ENCODE results near the gene TIRAP.

DNA sequence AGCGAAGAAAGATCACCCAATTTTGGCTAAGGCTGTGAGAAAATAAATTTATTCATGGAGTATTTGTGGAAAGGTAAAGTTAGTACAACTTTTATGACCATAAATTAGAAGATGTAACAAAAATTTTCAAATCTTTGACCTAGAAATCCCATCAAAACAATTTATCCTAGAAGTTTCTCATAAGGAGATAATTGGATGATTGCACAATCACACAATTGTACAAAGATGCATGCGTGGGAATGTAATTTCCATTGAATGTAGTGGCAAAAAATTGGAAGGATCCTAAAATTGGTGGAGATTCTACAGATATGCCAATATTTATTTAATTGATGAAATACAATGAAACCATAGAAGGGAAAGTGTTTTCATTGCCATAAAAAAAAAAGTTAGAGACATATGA, 25.7 kb upstream of the TIRAP start:
- TF ChIP-seq CEBPB (IDR thresholded peaks at IDR 0.05), result peak; percentile 55; the same call in 1 of the 2 replicates
- TF ChIP-seq, protein P1, sequence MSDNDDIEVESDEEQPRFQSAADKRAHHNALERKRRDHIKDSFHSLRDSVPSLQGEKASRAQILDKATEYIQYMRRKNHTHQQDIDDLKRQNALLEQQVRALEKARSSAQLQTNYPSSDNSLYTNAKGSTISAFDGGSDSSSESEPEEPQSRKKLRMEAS (IDR thresholded peaks at IDR 0.05), result no peak

Data from Ishikawa (cell line).